Measurements from ENCODE around the gene FBXO34.
"Not testable (repeated sequence)": the region's sequence is repeated elsewhere in the genome, so short reads cannot be mapped to it uniquely, and the experiment has no call there.

Gene FBXO34

GRCh38 chr14:55312379-55313030, 41.3 kb downstream of the FBXO34 start:
- DNase-seq, result not testable (repeated sequence)

GRCh38 chr14:55313480-55313879, 42.3 kb downstream of the FBXO34 start:
- no peak for DNase-seq

- no peak for DNase-seq
Observed at GRCh38 chr14:55314449-55314848, 43.2 kb downstream of the FBXO34 start.

- no peak for DNase-seq
Observed at GRCh38 chr14:55316564-55316963, 45.3 kb downstream of the FBXO34 start.

GRCh38 chr14:55317542-55318306, 46.5 kb downstream of the FBXO34 start:
- no peak for DNase-seq

GRCh38 chr14:55318694-55319093, 47.5 kb downstream of the FBXO34 start:
- DNase-seq, result no peak

GRCh38 chr14:55323910-55324309, 52.7 kb downstream of the FBXO34 start:
- DNase-seq, result no peak

GRCh38 chr14:55324812-55325211, 53.6 kb downstream of the FBXO34 start:
- DNase-seq, result no peak

- DNase-seq, result no peak
Observed at GRCh38 chr14:55327179-55327578, 56.0 kb downstream of the FBXO34 start.

- DNase-seq, result no peak
Observed at GRCh38 chr14:55328317-55328716, 57.1 kb downstream of the FBXO34 start.

GRCh38 chr14:55329999-55330710, 58.9 kb downstream of the FBXO34 start:
- no peak for DNase-seq

GRCh38 chr14:55332654-55333570, 61.7 kb downstream of the FBXO34 start:
- peak; percentile 24 for DNase-seq

GRCh38 chr14:55333711-55334485, 62.7 kb downstream of the FBXO34 start:
- no peak for DNase-seq

- DNase-seq, result peak; percentile 32
Observed at GRCh38 chr14:55336162-55336561, 64.9 kb downstream of the FBXO34 start.

- DNase-seq, result no peak
Observed at GRCh38 chr14:55336691-55337090, 65.5 kb downstream of the FBXO34 start.

GRCh38 chr14:55339770-55340169, 68.5 kb downstream of the FBXO34 start:
- no peak for DNase-seq

- DNase-seq, result no peak
Observed at GRCh38 chr14:55340482-55340881, 69.3 kb downstream of the FBXO34 start.

GRCh38 chr14:55341781-55342180, 70.6 kb downstream of the FBXO34 start:
- no peak for DNase-seq

GRCh38 chr14:55344582-55345163, 73.5 kb downstream of the FBXO34 start:
- DNase-seq, result not testable (repeated sequence)

- no peak for DNase-seq
Observed at GRCh38 chr14:55347040-55347439, 75.8 kb downstream of the FBXO34 start.

- DNase-seq, result no peak
Observed at GRCh38 chr14:55347748-55348147, 76.5 kb downstream of the FBXO34 start.
